NT2/D1 (cell line): ENCODE results near the gene SGPL1.
"Not testable (repeated sequence)": the region's sequence is repeated elsewhere in the genome, so short reads cannot be mapped to it uniquely, and the experiment has no call there.

Experiments
- DNase-seq: peaks from one replicate; pipeline ENCODE4 v3.0.0-alpha.2; 2011; ENCODE audit warnings: low read depth, low spot score
- H3K27me3 ChIP-seq: 2 replicates; pipeline ENCODE4 v1.6.0; 2011; ENCODE audit warnings: mild to moderate bottlenecking; ENCODE audit not compliant: insufficient read length, insufficient read depth
- H3K36me3 ChIP-seq: 2 replicates; pipeline ENCODE4 v1.6.1; 2011; ENCODE audit warnings: mild to moderate bottlenecking, low read length, mixed read lengths; ENCODE audit not compliant: insufficient read depth, insufficient read length
- H3K4me1 ChIP-seq: 2 replicates; pipeline ENCODE4 v1.5.1; 2011; ENCODE audit not compliant: insufficient read depth, insufficient read length
- H3K4me3 ChIP-seq: 2 replicates; pipeline ENCODE4 v1.5.1; 2011; ENCODE audit warnings: low read depth; ENCODE audit not compliant: insufficient read length
- H3K9ac ChIP-seq: 2 replicates; pipeline ENCODE4 v1.6.0; 2011; ENCODE audit warnings: low read depth; ENCODE audit not compliant: insufficient read length
- H3K9me3 ChIP-seq: 2 replicates; pipeline ENCODE4 v1.5.1; 2011; ENCODE audit warnings: mild to moderate bottlenecking, low read length; ENCODE audit not compliant: insufficient read depth
- SUZ12 ChIP-seq: IDR thresholded peaks from 2 replicates; pipeline ENCODE4 v1.6.1; 2011; ENCODE audit not compliant: insufficient read length, insufficient read depth; ENCODE audit errors: extremely low read depth
- YY1 ChIP-seq: IDR thresholded peaks from 2 replicates; pipeline ENCODE4 v1.6.1; 2011; ENCODE audit not compliant: insufficient read length, insufficient read depth
- ZNF274 ChIP-seq: IDR thresholded peaks from 2 replicates; pipeline ENCODE4 v1.6.1; 2011; ENCODE audit warnings: mild to moderate bottlenecking, low read depth, low read length

SGPL1 gene

GRCh38 chr10:70815504-70816219 lies at the start of gene SGPL1:
TSS of gene SGPL1 (plus strand) at chr10:70815948. CDS start at chr10:70816854, 906 bp downstream.
- Histone ChIP-seq H3K4me3 (peak within 1 kb of the TSS; percentile 65), H3K36me3 (peaks cover 29% of the 10 kb centered on the region), H3K27me3 (no peaks in the 10 kb centered on the region), H3K9ac (peak within 1 kb of the TSS; percentile 90), H3K9me3 (no peaks in the 10 kb centered on the region), H3K4me1 (no peaks in the 10 kb centered on the region)
- peak; percentile 63 for DNase-seq
- no peak for TF ChIP-seq ZNF274

GRCh38 chr10:70768026-70768685 lies 47.6 kb upstream of the SGPL1 start:
- H3K9ac ChIP-seq, H3K36me3 ChIP-seq, DNase-seq, H3K4me1 ChIP-seq, H3K4me3 ChIP-seq, H3K27me3 ChIP-seq: not testable (repeated sequence)
- peaks cover 19% of the 10 kb centered on the region; the same call in 1 of the 2 replicates for H3K9me3 ChIP-seq

- DNase-seq, result no peak
Measured at GRCh38 chr10:70769121-70769520, 46.6 kb upstream of the SGPL1 start.

GRCh38 chr10:70770001-70770400 lies 45.7 kb upstream of the SGPL1 start:
- Histone ChIP-seq H3K27me3 (no peaks in the 10 kb centered on the region), H3K36me3 (no peaks in the 10 kb centered on the region), H3K4me3 (no peak overlapping the region), H3K9ac (no peak overlapping the region), H3K4me1 (peaks cover 3% of the 10 kb centered on the region), H3K9me3 (peaks cover 19% of the 10 kb centered on the region; the same call in 1 of the 2 replicates)
- no peak for DNase-seq
- TF ChIP-seq SUZ12 (no peak), ZNF274 (no peak), YY1 (no peak)

More at GRCh38 chr10:70769121-70769520, 46.6 kb upstream of the SGPL1 start:
- Histone ChIP-seq H3K9ac (no peak overlapping the region), H3K4me1 (peaks cover 2% of the 10 kb centered on the region), H3K36me3 (no peaks in the 10 kb centered on the region), H3K9me3 (peaks cover 19% of the 10 kb centered on the region; the same call in 1 of the 2 replicates), H3K4me3 (no peak overlapping the region), H3K27me3 (no peaks in the 10 kb centered on the region)
- TF ChIP-seq YY1 (no peak), ZNF274 (no peak), SUZ12 (no peak)

- DNase-seq, H3K27me3 ChIP-seq, H3K36me3 ChIP-seq, H3K4me3 ChIP-seq, H3K4me1 ChIP-seq, H3K9ac ChIP-seq: not testable (repeated sequence)
- H3K9me3 ChIP-seq, result peaks cover 17% of the 10 kb centered on the region; the same call in 1 of the 2 replicates
Measured at GRCh38 chr10:70770516-70770915, 45.2 kb upstream of the SGPL1 start.

- no peak for DNase-seq
- Histone ChIP-seq H3K4me3 (no peak overlapping the region), H3K4me1 (peaks cover 3% of the 10 kb centered on the region), H3K36me3 (no peaks in the 10 kb centered on the region), H3K9me3 (peaks cover 7% of the 10 kb centered on the region; the same call in 1 of the 2 replicates), H3K27me3 (no peaks in the 10 kb centered on the region), H3K9ac (no peak overlapping the region)
- no peak for TF ChIP-seq ZNF274
- TF ChIP-seq YY1, result no peak
- no peak for TF ChIP-seq SUZ12
Measured at GRCh38 chr10:70771311-70772194, 44.2 kb upstream of the SGPL1 start.

- H3K4me3 ChIP-seq, result no peak overlapping the region
- H3K9me3 ChIP-seq, result no peaks in the 10 kb centered on the region
- no peak for DNase-seq
- H3K36me3 ChIP-seq, result no peaks in the 10 kb centered on the region
- TF ChIP-seq ZNF274, result no peak
- TF ChIP-seq YY1, result no peak
- TF ChIP-seq SUZ12, result no peak
- H3K4me1 ChIP-seq, result peaks cover 5% of the 10 kb centered on the region
- no peak overlapping the region for H3K9ac ChIP-seq
- H3K27me3 ChIP-seq, result no peaks in the 10 kb centered on the region
Measured at GRCh38 chr10:70772627-70773026, 43.1 kb upstream of the SGPL1 start.
